Large intestine (tissue), 3 donors: ENCODE data around the gene XXYLT1. TPM values are rescaled to one million over a fixed set of nuclear protein-coding genes. Genes with fewer than 3 reads are reported as not detected.

Experiments used
- DNase-seq, 2 donors: peaks; one replicate each; pipeline versions ENCODE4 v3.0.0 to v3.0.0-alpha.2; 2013
- H3K27ac ChIP-seq: one replicate; pipeline ENCODE4 v1.5.1; 2013; ENCODE audit warnings: low read length
- H3K27me3 ChIP-seq: 2 replicates; pipeline ENCODE4 v1.6.1; 2013; ENCODE audit warnings: low read length; ENCODE audit not compliant: control insufficient read depth, insufficient read depth
- H3K36me3 ChIP-seq: 2 replicates; pipeline ENCODE4 v1.6.1; 2013; ENCODE audit warnings: low read length; ENCODE audit not compliant: control insufficient read depth, insufficient read depth
- H3K4me1 ChIP-seq: one replicate; pipeline ENCODE4 v1.6.1; 2013; ENCODE audit warnings: low read length; ENCODE audit not compliant: control insufficient read depth, insufficient read depth
- H3K4me3 ChIP-seq: one replicate; pipeline ENCODE4 v1.5.1; 2013; ENCODE audit warnings: low read length
- H3K9me3 ChIP-seq: one replicate; pipeline ENCODE4 v1.6.1; 2013; ENCODE audit warnings: mild to moderate bottlenecking, low read depth, low read length, moderate library complexity; ENCODE audit not compliant: control insufficient read depth
- WGBS: methylation state at CpG from one replicate; pipeline ENCODE4 v1.1.5; 2013; ENCODE audit warnings: low lambda C conversion rate; ENCODE audit not compliant: insufficient coverage; 5-methylcytosine and 5-hydroxymethylcytosine counted together
- polyA plus RNA-seq: library from polyadenylated mRNA; unstranded; fragments of 120-200 nt; gene quantifications from one replicate; pipeline ENCODE4 v1.2.1, GENCODE V29; 2013

XXYLT1 gene
- polyA plus RNA-seq, 1 donor: 14.0 TPM

DNA sequence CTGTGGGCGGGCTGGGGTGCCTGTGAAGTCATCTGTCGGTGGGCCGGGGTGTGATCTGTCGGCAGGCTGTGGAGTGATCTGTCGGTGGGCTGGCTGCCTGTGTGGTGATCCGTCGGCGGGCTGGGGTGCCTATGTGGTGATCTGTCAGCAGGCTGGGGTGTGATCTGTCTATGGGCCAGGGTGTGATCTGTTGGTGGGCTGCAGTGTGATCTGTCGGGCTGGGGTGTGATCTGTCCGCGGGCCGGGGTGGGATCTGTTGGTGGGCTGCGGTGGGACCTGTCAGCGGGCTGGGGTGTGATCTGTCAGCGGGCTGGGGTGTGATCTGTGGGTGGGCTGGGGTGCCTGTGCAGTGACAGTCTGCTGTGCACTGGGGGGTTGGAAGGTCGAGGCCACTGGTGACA, 204.5 kb downstream of the XXYLT1 start:
- DNase-seq: no peak
- WGBS: no CpG with 5 or more reads among the region's 16 CpGs
- no peaks in the 10 kb centered on the region for H3K27me3 ChIP-seq
- H3K36me3 ChIP-seq: peaks cover 5% of the 10 kb centered on the region
- H3K27ac ChIP-seq: no peak overlapping the region
- H3K4me1 ChIP-seq: peaks cover 32% of the 10 kb centered on the region
- H3K9me3 ChIP-seq: peaks cover 7% of the 10 kb centered on the region
- no peak overlapping the region for H3K4me3 ChIP-seq

DNA sequence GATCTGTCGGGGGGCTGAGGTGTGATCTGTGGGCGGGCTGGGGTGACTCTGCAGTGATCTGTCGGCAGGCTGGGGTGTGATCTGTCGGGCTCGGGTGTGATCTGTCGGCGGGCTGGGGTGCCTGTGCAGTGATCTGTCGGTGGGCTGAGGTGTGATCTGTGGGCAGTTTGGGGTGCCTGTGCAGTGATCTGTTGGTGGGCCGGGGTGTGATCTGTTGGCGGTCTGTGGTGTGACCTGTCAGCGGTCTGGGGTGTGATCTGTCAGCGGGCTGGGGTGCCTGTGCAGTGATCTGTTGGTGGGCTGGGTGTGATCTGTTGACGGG, 205.1 kb downstream of the XXYLT1 start:
- Histone ChIP-seq H3K4me1 (peaks cover 26% of the 10 kb centered on the region), H3K4me3 (no peak overlapping the region), H3K36me3 (peaks cover 5% of the 10 kb centered on the region), H3K27me3 (no peaks in the 10 kb centered on the region), H3K27ac (no peak overlapping the region), H3K9me3 (peaks cover 7% of the 10 kb centered on the region)
- no CpG with 5 or more reads among the region's 13 CpGs for WGBS
- DNase-seq: no peak

DNA sequence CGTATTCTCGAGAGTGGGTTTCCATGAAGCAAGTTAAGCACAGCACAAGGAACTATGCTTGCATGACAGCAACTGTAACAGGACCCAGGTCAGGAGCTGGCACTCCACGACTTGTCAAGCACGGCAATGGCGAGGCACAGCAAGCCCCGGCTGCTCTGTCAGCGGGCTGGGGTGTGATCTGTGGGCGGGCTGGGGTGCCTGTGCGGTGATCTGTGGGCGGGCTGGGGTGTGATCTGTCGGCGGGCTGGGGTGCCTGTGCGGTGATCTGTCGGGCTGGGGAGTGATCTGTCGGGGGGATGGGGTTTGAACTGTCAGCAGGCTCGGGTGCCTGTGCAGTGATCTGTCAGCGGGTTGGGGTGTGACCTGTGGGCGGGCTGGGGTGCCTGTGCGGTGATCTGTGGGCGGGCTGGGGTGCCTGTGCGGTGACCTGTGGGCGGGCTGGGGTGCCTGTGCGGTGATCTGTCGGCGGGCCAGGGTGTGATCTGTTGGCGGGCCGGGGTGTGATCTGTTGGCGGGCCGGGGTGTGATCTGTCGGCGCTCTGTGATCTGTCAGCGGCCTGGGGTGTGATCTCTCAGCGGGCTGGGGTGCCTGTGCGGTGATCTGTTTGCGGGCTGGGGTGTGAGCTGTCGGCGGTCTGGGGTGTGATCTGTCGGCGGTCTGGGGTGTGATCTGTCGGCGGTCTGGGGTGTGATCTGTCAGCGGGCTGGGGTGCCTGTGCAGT, 205.7 kb downstream of the XXYLT1 start:
- H3K4me3 ChIP-seq: no peak overlapping the region
- H3K9me3 ChIP-seq: peaks cover 7% of the 10 kb centered on the region
- WGBS: no CpG with 5 or more reads among the region's 42 CpGs
- H3K27ac ChIP-seq: no peak overlapping the region
- DNase-seq: no peak
- peaks cover 5% of the 10 kb centered on the region for H3K36me3 ChIP-seq
- peaks cover 22% of the 10 kb centered on the region for H3K4me1 ChIP-seq
- no peaks in the 10 kb centered on the region for H3K27me3 ChIP-seq

DNA sequence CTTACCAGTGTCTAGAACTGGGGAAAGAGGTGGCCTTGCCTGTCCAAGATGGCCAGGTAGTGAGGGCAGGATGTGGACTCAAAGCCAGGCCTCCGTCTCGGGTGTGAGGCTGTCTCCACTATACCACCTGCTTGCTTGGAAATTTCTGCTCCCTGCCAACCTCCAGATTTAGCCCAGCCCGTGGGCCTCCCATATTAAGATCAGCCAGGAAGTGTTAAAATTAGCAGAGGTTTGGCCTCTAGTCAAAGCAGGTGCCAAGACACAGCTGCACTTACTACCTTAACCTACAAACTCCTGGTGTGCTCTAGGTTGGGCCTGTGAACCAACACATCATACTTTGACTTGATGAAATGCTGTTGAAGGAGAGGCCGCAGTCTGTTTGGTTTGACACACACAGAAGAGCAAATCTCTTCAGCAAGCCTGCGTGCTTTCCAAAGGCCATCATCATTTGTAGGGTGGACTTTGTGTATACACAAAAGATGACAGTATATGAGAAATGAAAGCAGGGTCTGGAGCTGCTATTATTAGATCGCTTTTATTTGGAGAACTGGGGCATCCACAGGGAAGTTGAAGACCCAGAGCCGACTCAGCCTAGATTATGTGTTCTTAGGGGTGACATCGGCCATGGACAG, 206.5 kb downstream of the XXYLT1 start:
- no CpG with 5 or more reads among the region's 8 CpGs for WGBS

DNA sequence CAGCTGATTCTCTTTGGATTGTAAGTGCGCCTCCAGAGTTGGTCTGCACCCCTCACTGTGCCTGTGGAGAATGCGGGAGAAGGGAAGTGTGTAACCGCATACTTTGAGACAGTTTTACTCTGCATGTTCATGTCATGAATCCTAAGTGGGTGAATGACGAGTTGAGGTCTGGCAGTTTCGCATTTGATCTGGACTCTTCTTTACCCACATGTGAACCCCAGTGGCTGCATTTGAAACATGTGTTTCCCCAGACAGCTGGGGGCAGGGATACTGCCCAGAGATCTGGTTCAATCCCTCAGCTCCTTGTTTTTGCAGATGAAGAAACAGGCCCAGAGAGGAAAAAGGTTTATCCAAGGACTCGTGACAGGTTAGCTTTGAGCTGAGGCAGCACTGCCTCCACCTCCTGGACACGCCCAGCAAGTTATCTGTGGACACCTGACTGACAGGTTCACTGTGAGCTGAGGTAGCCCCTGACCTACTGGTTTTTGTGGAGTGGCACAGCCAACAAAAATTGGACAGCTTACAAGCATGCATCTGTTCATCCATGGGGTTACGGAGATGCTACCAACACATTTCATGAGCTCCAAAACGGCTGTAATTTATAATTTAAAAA, 207.3 kb downstream of the XXYLT1 start:
- no peaks in the 10 kb centered on the region for H3K36me3 ChIP-seq
- no peak overlapping the region for H3K4me3 ChIP-seq
- peak overlapping the region; percentile 59 for H3K27ac ChIP-seq
- no CpG with 5 or more reads among the region's 9 CpGs for WGBS
- peaks cover 24% of the 10 kb centered on the region for H3K4me1 ChIP-seq
- DNase-seq: peak; percentile 84 to 86
- H3K9me3 ChIP-seq: peaks cover 4% of the 10 kb centered on the region
- no peaks in the 10 kb centered on the region for H3K27me3 ChIP-seq

More for the DNA sequence above, 206.5 kb downstream of the XXYLT1 start:
- Histone ChIP-seq H3K4me3 (no peak overlapping the region), H3K36me3 (peaks cover 2% of the 10 kb centered on the region), H3K27ac (peak overlapping the region; percentile 59), H3K9me3 (peaks cover 4% of the 10 kb centered on the region), H3K27me3 (no peaks in the 10 kb centered on the region), H3K4me1 (peaks cover 24% of the 10 kb centered on the region)
- DNase-seq: peak in 1 of 2 donors; percentile 47

DNA sequence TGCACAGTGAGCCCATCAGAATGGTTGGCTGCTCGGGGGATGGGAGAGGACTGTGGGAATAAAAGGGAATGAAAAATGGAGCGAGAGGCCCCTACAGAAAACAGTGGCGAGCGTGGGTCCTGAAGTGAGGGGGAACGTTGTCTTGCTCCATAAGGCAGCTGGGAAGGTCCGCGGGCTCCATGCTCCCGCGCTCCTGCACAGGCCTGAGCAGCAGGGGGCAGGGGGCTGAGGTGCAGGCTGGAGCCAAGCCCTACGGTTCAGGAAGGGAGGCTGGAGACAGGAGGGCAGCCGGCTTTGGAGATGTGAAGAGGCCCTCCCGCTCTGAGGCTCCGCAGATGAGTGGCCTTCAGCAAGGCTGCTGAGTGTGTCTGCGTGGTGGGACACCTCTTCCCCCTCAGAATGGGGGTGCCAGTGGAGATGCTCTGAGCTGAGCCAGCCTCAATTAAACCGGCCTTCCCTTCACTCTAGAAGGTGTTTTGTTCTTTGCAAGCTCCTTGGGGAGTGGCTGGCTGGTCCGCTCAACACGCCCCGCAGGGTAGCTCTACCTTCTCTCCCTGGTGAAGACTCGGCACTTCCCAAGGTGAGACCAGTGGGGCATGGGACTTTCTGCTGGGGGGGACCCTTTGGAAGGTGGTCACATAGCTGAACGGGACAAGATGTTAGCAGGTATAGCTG, 208.0 kb downstream of the XXYLT1 start:
- no CpG with 5 or more reads among the region's 20 CpGs for WGBS
- peaks cover 24% of the 10 kb centered on the region for H3K4me1 ChIP-seq
- H3K4me3 ChIP-seq: no peak overlapping the region
- peaks cover 4% of the 10 kb centered on the region for H3K9me3 ChIP-seq
- H3K27me3 ChIP-seq: no peaks in the 10 kb centered on the region
- DNase-seq: no peak
- no peaks in the 10 kb centered on the region for H3K36me3 ChIP-seq
- peak overlapping the region; percentile 39 for H3K27ac ChIP-seq

DNA sequence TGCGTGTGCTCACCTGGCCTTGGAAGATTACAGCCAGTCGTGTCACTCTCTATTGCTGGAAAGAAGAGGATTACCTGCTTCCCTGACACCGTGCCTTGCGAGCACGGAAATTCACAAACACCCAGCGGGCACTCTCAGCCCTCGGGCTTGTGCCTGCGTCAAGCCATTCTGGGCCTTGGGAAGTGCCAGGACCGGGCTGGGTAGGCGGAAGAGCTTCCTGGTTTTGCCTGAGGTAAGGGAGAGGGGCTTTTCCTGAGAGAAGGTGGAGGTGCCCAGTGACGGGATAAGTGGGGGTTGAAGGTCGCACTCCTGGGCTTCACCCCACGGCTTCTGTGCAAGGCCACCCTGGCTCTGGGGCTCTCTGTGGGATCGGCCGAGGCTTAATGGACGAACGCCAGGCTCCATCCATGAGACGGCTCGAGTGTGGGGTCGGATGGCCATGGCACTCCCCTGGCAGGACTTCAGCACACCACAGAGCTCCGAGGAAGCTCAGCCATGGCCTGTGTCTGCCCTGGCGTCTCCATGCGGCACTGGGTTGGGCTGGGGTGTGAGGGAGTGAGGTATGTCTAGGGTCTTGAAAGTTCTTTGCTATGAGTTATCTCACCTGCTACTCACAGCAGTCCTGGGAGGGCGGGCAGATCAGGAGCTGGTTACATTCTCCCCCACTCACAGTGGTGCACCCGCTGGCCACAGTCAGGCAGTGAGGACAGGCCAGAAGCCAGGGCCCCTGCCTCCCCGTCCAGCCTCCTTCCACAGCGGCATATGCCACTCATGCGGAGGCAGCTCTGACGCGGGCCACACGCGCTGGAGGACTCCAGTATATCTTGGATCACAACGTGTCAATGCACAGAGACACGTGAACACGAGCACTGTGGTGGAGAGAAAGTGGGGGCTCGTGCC, 209.0 kb downstream of the XXYLT1 start:
- Histone ChIP-seq H3K27ac (no peak overlapping the region), H3K27me3 (no peaks in the 10 kb centered on the region), H3K9me3 (peaks cover 4% of the 10 kb centered on the region), H3K4me1 (peaks cover 24% of the 10 kb centered on the region), H3K36me3 (no peaks in the 10 kb centered on the region), H3K4me3 (no peak overlapping the region)
- no peak for DNase-seq
- WGBS: no CpG with 5 or more reads among the region's 36 CpGs

DNA sequence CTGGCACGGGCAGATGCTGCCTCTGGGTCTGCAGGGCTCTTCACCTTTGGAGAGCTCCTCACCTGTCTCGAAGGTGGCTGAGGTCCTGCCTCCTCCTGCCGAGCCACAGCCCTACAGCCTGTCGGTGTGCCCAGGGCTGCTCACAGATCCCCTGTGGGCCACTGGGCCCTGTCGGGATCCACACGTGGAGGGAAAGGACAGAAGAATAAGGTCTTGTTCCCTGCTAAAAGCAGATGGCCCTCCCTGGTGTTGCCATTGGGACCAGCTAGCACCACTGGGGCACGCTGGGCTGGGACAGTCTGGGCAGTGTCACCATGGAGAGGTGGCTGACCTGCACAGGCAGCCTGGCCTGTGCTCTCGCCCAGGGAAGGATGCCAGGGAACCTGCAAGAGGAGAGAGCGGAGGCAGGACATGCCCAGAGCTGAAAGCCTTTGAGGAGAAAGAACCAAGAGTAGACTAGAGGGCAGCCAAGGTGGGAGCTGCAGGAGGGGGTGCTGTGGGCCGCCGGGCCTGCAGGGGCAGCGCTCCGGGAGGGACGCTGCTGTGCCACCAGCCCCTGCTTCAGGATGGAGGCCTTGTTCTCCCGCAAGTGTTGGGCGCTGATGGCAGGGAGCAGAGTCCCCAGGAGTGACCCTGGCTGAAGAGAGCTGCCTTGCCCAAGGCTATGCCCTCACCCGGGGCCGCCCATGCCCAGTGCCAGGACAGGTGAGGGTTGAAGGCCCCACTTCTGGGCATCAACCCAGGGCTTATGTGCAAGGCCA, 210.2 kb downstream of the XXYLT1 start:
- no peaks in the 10 kb centered on the region for H3K36me3 ChIP-seq
- no CpG with 5 or more reads among the region's 18 CpGs for WGBS
- peaks cover 24% of the 10 kb centered on the region for H3K4me1 ChIP-seq
- no peak for DNase-seq
- H3K27ac ChIP-seq: no peak overlapping the region
- no peak overlapping the region for H3K4me3 ChIP-seq
- no peaks in the 10 kb centered on the region for H3K9me3 ChIP-seq
- no peaks in the 10 kb centered on the region for H3K27me3 ChIP-seq

DNA sequence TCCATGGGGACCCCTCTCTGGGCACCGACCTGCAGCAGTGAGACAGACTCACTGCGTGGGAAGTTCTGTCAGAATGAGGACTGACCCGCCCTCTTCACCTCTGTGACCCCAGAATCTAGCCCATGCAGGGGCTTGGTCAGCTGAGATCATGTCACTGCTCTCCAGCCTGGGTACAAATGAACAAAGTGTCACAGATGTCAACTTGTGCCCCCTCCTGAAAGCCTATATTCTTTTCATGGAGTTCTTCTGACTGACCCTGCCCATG, 210.8 kb downstream of the XXYLT1 start:
- Histone ChIP-seq H3K27me3 (no peaks in the 10 kb centered on the region), H3K4me3 (no peak overlapping the region), H3K27ac (no peak overlapping the region), H3K9me3 (no peaks in the 10 kb centered on the region), H3K4me1 (peaks cover 24% of the 10 kb centered on the region), H3K36me3 (no peaks in the 10 kb centered on the region)
- no CpG with 5 or more reads among the region's 3 CpGs for WGBS
- DNase-seq: no peak
